K562 (cell line): Measurements from ENCODE around the gene COQ3. TPM values are rescaled to one million over a fixed set of nuclear protein-coding genes. Genes with fewer than 3 reads are reported as not detected.
A peak's percentile ranks its signal among the peaks of the same experiment; 100 is the strongest.

Experiments used
- ATAC-seq: fragments of 200-7000 bp; cut with Tn5 transposase; 3 replicates; pipeline ENCODE4 v1.9.1; 2020; ENCODE audit warnings: moderate library complexity
- BruUV-seq: library from RNA; stranded (reverse); fragments of 400-500 nt; replicated peaks from 2 replicates; lab custom pipeline; 2021; lab: Mats Ljungman, UMichigan
- CTCF ChIA-PET: fragments of 300-600 bp; formaldehyde crosslinking; extraction: SDS; loops from one replicate; lab custom pipeline; 2021; ENCODE audit warnings: low intra/inter-chr PET ratio; lab: Yijun Ruan, JAX
- POLR2A ChIA-PET: fragments of 300-600, 350-650 bp; sonication (Branson Sonifier 250); formaldehyde crosslinking; extraction: SDS; loops from one replicate; lab custom pipeline; 2021; ENCODE audit warnings: antibody characterized with exemption, inconsistent platforms; lab: Yijun Ruan, JAX
- DNase-seq, 4 experiments: peaks; one replicate each; pipeline versions ENCODE4 v3.0.0 to v3.0.0-alpha.2; 2011 to 2018; ENCODE audit warnings: low spot score in 3 of 4, mixed read lengths in 3 of 4; ENCODE audit errors: extremely low read depth in 1 of 4
- FAIRE-seq: peaks from 2 replicates; lab custom pipeline; 2011; peaks lifted over from hg19 to GRCh38; lab: Jason Lieb, UNC
- H2AFZ ChIP-seq: 2 replicates; pipeline ENCODE4 v1.6.0; 2011; ENCODE audit warnings: low read depth, low read length, control low read depth, inconsistent platforms
- H3K27ac ChIP-seq: fragments of 200-600 bp; 3 replicates; pipeline ENCODE4 v1.8.0; 2011; ENCODE audit warnings: low read depth, mild to moderate bottlenecking, control low read depth, inconsistent platforms, low read length, moderate library complexity, mixed read lengths; ENCODE audit errors: extremely low read depth
- H3K27me3 ChIP-seq, 2 experiments: fragments of 300-600 bp in 1 of 2; 2 replicates in 1 of 2; 3 replicates in 1 of 2; pipeline versions ENCODE4 v1.6.0 to v1.8.0; 2011; ENCODE audit warnings: inconsistent platforms in 2 of 2, low read length in 2 of 2, mild to moderate bottlenecking in 1 of 2, mixed read lengths in 1 of 2, moderate library complexity in 1 of 2; ENCODE audit not compliant: control insufficient read depth in 2 of 2, insufficient read depth in 2 of 2
- H3K36me3 ChIP-seq: fragments of 300-600 bp; 3 replicates; pipeline ENCODE4 v1.8.0; 2011; ENCODE audit warnings: mild to moderate bottlenecking, low read length, inconsistent platforms; ENCODE audit not compliant: control insufficient read depth, insufficient read depth
- H3K4me1 ChIP-seq, 2 experiments: fragments of 200-600 bp in 1 of 2; replicated peaks in 1 of 2; 2 replicates in 1 of 2; 3 replicates in 1 of 2; pipeline versions ENCODE4 v1.5.1 to v1.8.0; 2011; ENCODE audit warnings: inconsistent platforms in 2 of 2, low read length in 2 of 2, mild to moderate bottlenecking in 1 of 2, mixed read lengths in 1 of 2, moderate library complexity in 1 of 2; ENCODE audit not compliant: control insufficient read depth in 2 of 2, insufficient read depth in 2 of 2
- H3K4me2 ChIP-seq: 2 replicates; pipeline ENCODE4 v1.6.1; 2011; ENCODE audit warnings: low read length, control low read depth, inconsistent platforms, mixed read lengths; ENCODE audit not compliant: insufficient read depth
- H3K4me3 ChIP-seq: fragments of 200-600 bp; sonication (generic), shearing (Covaris generic); 2 replicates; pipeline ENCODE4 v1.5.1; 2016; ENCODE audit warnings: control low read depth, inconsistent platforms
- H3K79me2 ChIP-seq: fragments of 200-600 bp; 3 replicates; pipeline ENCODE4 v1.8.0; 2011; ENCODE audit warnings: low read length, inconsistent platforms; ENCODE audit not compliant: control insufficient read depth, insufficient read depth
- H3K9ac ChIP-seq, 2 experiments: 2 replicates each; pipeline versions ENCODE4 v1.6.0 to v1.6.1; 2011; ENCODE audit warnings: low read depth in 2 of 2, low read length in 2 of 2, control low read depth in 1 of 2, inconsistent platforms in 1 of 2, mild to moderate bottlenecking in 1 of 2, mixed read lengths in 1 of 2; ENCODE audit not compliant: insufficient read depth in 1 of 2
- H3K9me1 ChIP-seq: one replicate; pipeline ENCODE4 v1.6.0; 2011; ENCODE audit warnings: inconsistent platforms, mild to moderate bottlenecking, low read length, moderate library complexity; ENCODE audit not compliant: control insufficient read depth, insufficient read depth
- H3K9me3 ChIP-seq: replicated peaks from 2 replicates; pipeline ENCODE4 v1.5.1; 2011; ENCODE audit warnings: low read depth, low read length, inconsistent platforms; ENCODE audit not compliant: control insufficient read depth, insufficient read depth
- H4K20me1 ChIP-seq: replicated peaks from 2 replicates; pipeline ENCODE4 v1.6.1; 2011; ENCODE audit warnings: low read length, inconsistent platforms, mixed read lengths; ENCODE audit not compliant: control insufficient read depth, insufficient read depth
- NFE2 ChIP-seq: IDR thresholded peaks from 2 replicates; pipeline ENCODE4 v1.6.1; 2014; ENCODE audit warnings: antibody characterized with exemption, low read depth
- XRCC5 ChIP-seq: fragments of 200-400 bp; formaldehyde crosslinking; IDR thresholded peaks from 2 replicates; pipeline ENCODE4 v1.6.1; 2017; ENCODE audit warnings: low read depth, mild to moderate bottlenecking, low read length
- ZFP30 ChIP-seq: fragments of 250-450 bp; sonication (Bioruptor Pico); IDR thresholded peaks from 2 replicates; pipeline ENCODE4 v1.8.0; 2022; ENCODE audit warnings: moderate library complexity, mild to moderate bottlenecking, inconsistent platforms, borderline replicate concordance
- ZNF316 ChIP-seq: fragments of 450-650 bp; IDR thresholded peaks from 2 replicates; pipeline ENCODE4 v1.6.1; 2016
- WGBS: fragments of 100-300 bp; shearing (Covaris generic); methylation state at CpG from one replicate; pipeline ENCODE4 v1.1.6; 2016; ENCODE audit warnings: low coverage, mixed read lengths; ENCODE audit not compliant: insufficient coverage; ENCODE audit errors: missing lambda C conversion rate; 5-methylcytosine and 5-hydroxymethylcytosine counted together
- in situ Hi-C: fragments of 300-500 bp; cut with MboI; formaldehyde crosslinking; loops from 4 replicates; pipeline ENCODE4 v1.15.0; 2018; ENCODE audit warnings: inconsistent platforms, mixed read lengths
- intact Hi-C: fragments of 100-400 bp; cut with micrococcal nuclease; formaldehyde crosslinking; loops from 2 replicates; pipeline ENCODE4 v1.14.2; 2022
- polyA plus RNA-seq, 8 experiments: library from polyadenylated mRNA; depleted of rRNA in 4 of 8; stranded (reverse) in 5 of 8; unstranded in 3 of 8; fragments of >200 nt; fragmentation: Nextera tagmentation in 2 of 8; fragmentation: Illumina TruSeq in 1 of 8; extraction: Ambion mirVana in 2 of 8; extraction: Trizol in 1 of 8; gene quantifications; 2 replicates each; pipeline versions ENCODE4 v1.2.1 to v1.2.3, GENCODE V29; 2011 to 2014; ENCODE audit warnings: inconsistent platforms in 1 of 8, missing spikeins in 1 of 8
- total RNA-seq, 7 experiments: library from RNA; depleted of rRNA in 6 of 7; stranded (reverse); fragments of >200 nt in 6 of 7; fragmentation: Illumina TruSeq in 2 of 7; extraction: Trizol in 2 of 7; gene quantifications; 2 replicates each; pipeline versions ENCODE4 v1.2.1 to v1.2.3, GENCODE V29; 2011 to 2021; ENCODE audit warnings: low replicate concordance in 1 of 7

The COQ3 gene
- total and polyA plus RNA-seq, 9 of the 15 experiments (the other 6 are each of a cell fraction or from before 2014, with no cell fraction given) = 16.9 to 137 (median 33.9) TPM

- no TSS peak for BruUV-seq
- TF ChIP-seq ZFP30 (CRISPR knock-in tag) = no peak
- in situ Hi-C loops = no loop called here
- FAIRE-seq (no peak), ATAC-seq (no peak), DNase-seq (no peak)
- Histone ChIP-seq H3K9me3 (no peaks in the 10 kb centered on the region), H3K36me3 (no peaks in the 10 kb centered on the region), H3K9me1 (no peaks in the 10 kb centered on the region), H4K20me1 (no peaks in the 10 kb centered on the region), H2AFZ (no peak overlapping the region), H3K4me3 (no peak overlapping the region), H3K79me2 (no peaks in the 10 kb centered on the region), H3K4me1 (no peaks in the 10 kb centered on the region), H3K4me2 (no peak overlapping the region), H3K9ac (no peak overlapping the region), H3K27ac (no peak overlapping the region), H3K27me3 (peaks cover 0 to 2% of the 10 kb centered on the region in 2 experiments; a peak in 1 of 5 replicates)
- ChIA-PET POLR2A (interaction anchor here (1.3 kb wide), 1 partner anchor 14 kb away, joined by 4 read pairs; no protein-coding TSS in a partner anchor), CTCF (no interaction called here)
- intact Hi-C loops = no loop called here
- 14% methylated on average over 5 of the region's 5 CpGs for WGBS
These were observed 30.0 kb downstream of the COQ3 start for GRCh38 chr6:99364026-99364425.

- POLR2A ChIA-PET = no interaction called here
- H3K4me3 ChIP-seq = no peak overlapping the region
- H3K4me1 ChIP-seq = no peaks in the 10 kb centered on the region
- no peaks in the 10 kb centered on the region for H3K79me2 ChIP-seq
- no peaks in the 10 kb centered on the region for H3K9me3 ChIP-seq
- FAIRE-seq = no peak
- H3K9me1 ChIP-seq = no peaks in the 10 kb centered on the region
- in situ Hi-C loops = no loop called here
- no peak overlapping the region for H3K4me2 ChIP-seq
- CTCF ChIA-PET = no interaction called here
- intact Hi-C loops = no loop called here
- no peak for DNase-seq
- no peak overlapping the region for H2AFZ ChIP-seq
- no TSS peak for BruUV-seq
- no peak overlapping the region for H3K27ac ChIP-seq
- ATAC-seq = no peak
- no peaks in the 10 kb centered on the region for H4K20me1 ChIP-seq
- peaks cover 0 to 2% of the 10 kb centered on the region in 2 experiments; a peak in 1 of 5 replicates for H3K27me3 ChIP-seq
- peak; percentile 46 for TF ChIP-seq NFE2
- peak; percentile 47; the same call in 1 of the 2 replicates for TF ChIP-seq ZNF316
- TF ChIP-seq XRCC5 = no peak
- H3K36me3 ChIP-seq = no peaks in the 10 kb centered on the region
- no peak overlapping the region for H3K9ac ChIP-seq
- 6% methylated on average over 1 of the region's 1 CpG for WGBS
These were observed 31.2 kb downstream of the COQ3 start for GRCh38 chr6:99362678-99363268.
